ENCODE data around the gene BBS9.

The BBS9 gene

DNA sequence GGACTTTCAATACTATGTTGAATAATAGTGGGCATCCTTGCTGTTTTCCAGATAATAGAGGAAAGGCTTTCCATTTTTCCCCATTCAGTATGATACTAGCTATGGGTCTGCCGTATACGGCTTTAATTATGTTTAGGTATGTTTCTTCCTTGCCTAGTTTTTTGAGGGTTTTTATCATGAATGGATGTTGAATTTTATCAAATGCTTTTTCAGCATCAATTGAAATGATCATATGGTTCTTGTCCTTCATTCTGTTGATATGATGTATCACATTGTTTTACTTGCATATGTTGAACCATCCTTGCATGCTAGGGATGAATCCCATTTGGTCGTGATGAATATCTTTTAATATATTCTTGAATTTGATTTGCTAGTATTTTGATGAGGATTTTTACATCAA is 11.0 kb upstream of the BBS9 start:
- Histone ChIP-seq H3K36me3 (ENCODE audit: control insufficient read depth in 2 of 2, insufficient read depth in 2 of 2, low read length in 2 of 2) (no peaks in the 10 kb centered on the region), H3K4me1 (ENCODE audit: control insufficient read depth in 2 of 2, insufficient read depth in 2 of 2, low read length in 2 of 2) (no peaks in the 10 kb centered on the region), H3K4me3 (ENCODE audit: low read length in 2 of 2) (no peak overlapping the region), H3K9me3 (ENCODE audit: control insufficient read depth in 2 of 2, low read length in 2 of 2) (no peaks in the 10 kb centered on the region), H3K9ac (ENCODE audit: low read depth in 1 of 2, low read length in 2 of 2) (no peak overlapping the region), H3K27ac (ENCODE audit: low read depth in 2 of 2, low read length in 2 of 2) (no peak overlapping the region), H3K27me3 (ENCODE audit: control insufficient read depth in 2 of 2, insufficient read depth in 2 of 2, low read length in 2 of 2) (no peaks in the 10 kb centered on the region)

DNA sequence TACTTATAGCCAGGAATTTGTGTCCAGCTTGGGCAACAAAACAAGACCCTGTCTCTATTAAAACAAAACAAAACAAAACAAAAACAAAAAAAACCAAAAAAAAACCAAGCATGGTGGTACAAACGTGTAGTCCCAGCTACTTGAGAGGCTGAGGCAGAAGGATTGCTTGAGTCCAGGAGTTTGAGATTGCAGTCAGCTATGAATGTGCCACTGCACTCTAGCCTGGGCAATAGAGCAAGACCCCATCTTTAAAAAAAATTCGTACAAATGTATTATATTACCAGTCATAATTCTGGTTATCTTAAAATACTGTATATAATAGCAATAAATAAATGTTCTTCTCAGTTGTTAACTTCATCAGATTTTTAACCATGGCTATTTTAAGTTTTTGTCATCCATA is 2.3 kb upstream of the BBS9 start:
- Histone ChIP-seq H3K27ac (ENCODE audit: low read depth in 2 of 2, low read length in 2 of 2) (no peak overlapping the region), H3K27me3 (ENCODE audit: control insufficient read depth in 2 of 2, insufficient read depth in 2 of 2, low read length in 2 of 2) (no peaks in the 10 kb centered on the region), H3K4me1 (ENCODE audit: control insufficient read depth in 2 of 2, insufficient read depth in 2 of 2, low read length in 2 of 2) (peaks cover 4 to 7% of the 10 kb centered on the region in 2 donors), H3K9me3 (ENCODE audit: control insufficient read depth in 2 of 2, low read length in 2 of 2) (no peaks in the 10 kb centered on the region), H3K4me3 (ENCODE audit: low read length in 2 of 2) (no peak overlapping the region), H3K36me3 (ENCODE audit: control insufficient read depth in 2 of 2, insufficient read depth in 2 of 2, low read length in 2 of 2) (no peaks in the 10 kb centered on the region), H3K9ac (ENCODE audit: low read depth in 1 of 2, low read length in 2 of 2) (no peak overlapping the region)

DNA sequence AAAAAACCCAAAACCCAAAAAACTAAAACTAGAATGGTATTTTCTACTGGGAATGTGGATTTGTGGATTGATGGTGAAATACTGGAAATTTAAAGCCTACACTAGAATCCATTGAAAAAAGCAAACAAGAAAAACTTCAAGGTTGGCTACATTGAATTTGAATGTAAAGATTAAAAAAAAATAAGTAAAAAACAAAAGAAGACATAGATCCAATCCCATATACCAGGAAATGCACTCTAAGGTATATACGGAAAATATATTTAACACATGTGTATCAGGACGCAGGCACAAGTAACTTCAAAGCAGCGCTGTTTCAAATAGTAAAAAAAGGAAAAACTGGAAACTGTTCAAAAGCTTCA is 754 bp upstream of the BBS9 start:
- peaks cover 4 to 7% of the 10 kb centered on the region in 2 donors for H3K4me1 ChIP-seq (ENCODE audit: control insufficient read depth in 2 of 2, insufficient read depth in 2 of 2, low read length in 2 of 2)
- H3K9me3 ChIP-seq (ENCODE audit: control insufficient read depth in 2 of 2, low read length in 2 of 2), result no peaks in the 10 kb centered on the region
- H3K27ac ChIP-seq (ENCODE audit: low read depth in 2 of 2, low read length in 2 of 2), result peak overlapping the region; percentile 82 to 88
- H3K36me3 ChIP-seq (ENCODE audit: control insufficient read depth in 2 of 2, insufficient read depth in 2 of 2, low read length in 2 of 2), result no peaks in the 10 kb centered on the region
- H3K4me3 ChIP-seq (ENCODE audit: low read length in 2 of 2), result peak overlapping the region; percentile 91 to 99
- H3K27me3 ChIP-seq (ENCODE audit: control insufficient read depth in 2 of 2, insufficient read depth in 2 of 2, low read length in 2 of 2), result no peaks in the 10 kb centered on the region
- H3K9ac ChIP-seq (ENCODE audit: low read depth in 1 of 2, low read length in 2 of 2), result peak overlapping the region; percentile 60 to 88

DNA sequence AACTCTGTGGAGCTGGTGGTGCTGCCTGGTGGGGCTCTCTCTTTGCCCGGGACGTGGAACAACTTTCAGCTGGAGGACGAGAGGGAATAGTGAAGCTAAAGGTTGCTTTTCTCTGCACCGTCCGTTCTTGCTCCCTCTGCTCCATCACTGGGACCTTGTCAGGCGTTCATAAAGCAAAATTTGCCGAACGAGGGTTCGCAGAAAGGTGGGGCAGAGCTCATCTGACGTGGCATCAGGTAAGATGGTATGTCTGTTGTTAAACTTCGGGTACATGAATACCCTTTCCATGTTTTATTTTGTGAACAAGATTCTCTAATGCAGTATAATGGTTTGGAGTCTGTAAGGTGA is 416 bp downstream of the BBS9 start:
- Histone ChIP-seq H3K9me3 (ENCODE audit: control insufficient read depth in 2 of 2, low read length in 2 of 2) (no peaks in the 10 kb centered on the region), H3K27me3 (ENCODE audit: control insufficient read depth in 2 of 2, insufficient read depth in 2 of 2, low read length in 2 of 2) (no peaks in the 10 kb centered on the region), H3K36me3 (ENCODE audit: control insufficient read depth in 2 of 2, insufficient read depth in 2 of 2, low read length in 2 of 2) (no peaks in the 10 kb centered on the region), H3K4me1 (ENCODE audit: control insufficient read depth in 2 of 2, insufficient read depth in 2 of 2, low read length in 2 of 2) (peaks cover 4 to 7% of the 10 kb centered on the region in 2 donors), H3K4me3 (ENCODE audit: low read length in 2 of 2) (peak overlapping the region; percentile 91 to 99), H3K9ac (ENCODE audit: low read depth in 1 of 2, low read length in 2 of 2) (peak overlapping the region; percentile 74 to 88), H3K27ac (ENCODE audit: low read depth in 2 of 2, low read length in 2 of 2) (peak overlapping the region; percentile 82 to 88)

DNA sequence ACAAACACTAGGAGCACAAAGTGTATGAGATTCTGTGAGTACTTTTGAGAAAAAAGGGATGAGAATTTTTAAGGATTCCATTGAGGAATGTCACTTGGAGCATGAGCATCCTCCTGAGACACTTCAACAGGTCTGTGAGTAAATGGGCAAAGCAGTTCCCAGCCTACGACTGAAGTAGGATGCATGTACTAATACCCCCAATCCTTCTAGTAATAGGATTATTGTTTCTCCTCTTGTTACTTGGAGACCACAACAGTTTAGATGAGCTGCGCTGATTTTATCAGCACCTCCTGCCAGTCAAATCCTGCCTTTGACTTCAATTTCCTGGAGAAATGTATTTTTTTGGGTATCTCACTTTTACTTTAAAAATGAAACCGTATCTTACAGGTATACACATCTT is 820 bp downstream of the BBS9 start:
- peak overlapping the region; percentile 91 to 99 for H3K4me3 ChIP-seq (ENCODE audit: low read length in 2 of 2)
- H3K27me3 ChIP-seq (ENCODE audit: control insufficient read depth in 2 of 2, insufficient read depth in 2 of 2, low read length in 2 of 2), result no peaks in the 10 kb centered on the region
- no peak overlapping the region for H3K27ac ChIP-seq (ENCODE audit: low read depth in 2 of 2, low read length in 2 of 2)
- no peaks in the 10 kb centered on the region for H3K9me3 ChIP-seq (ENCODE audit: control insufficient read depth in 2 of 2, low read length in 2 of 2)
- peak overlapping the region in 1 of 2 donors; percentile 28 for H3K9ac ChIP-seq (ENCODE audit: low read depth in 1 of 2, low read length in 2 of 2)
- H3K4me1 ChIP-seq (ENCODE audit: control insufficient read depth in 2 of 2, insufficient read depth in 2 of 2, low read length in 2 of 2), result peaks cover 4 to 7% of the 10 kb centered on the region in 2 donors
- H3K36me3 ChIP-seq (ENCODE audit: control insufficient read depth in 2 of 2, insufficient read depth in 2 of 2, low read length in 2 of 2), result no peaks in the 10 kb centered on the region

DNA sequence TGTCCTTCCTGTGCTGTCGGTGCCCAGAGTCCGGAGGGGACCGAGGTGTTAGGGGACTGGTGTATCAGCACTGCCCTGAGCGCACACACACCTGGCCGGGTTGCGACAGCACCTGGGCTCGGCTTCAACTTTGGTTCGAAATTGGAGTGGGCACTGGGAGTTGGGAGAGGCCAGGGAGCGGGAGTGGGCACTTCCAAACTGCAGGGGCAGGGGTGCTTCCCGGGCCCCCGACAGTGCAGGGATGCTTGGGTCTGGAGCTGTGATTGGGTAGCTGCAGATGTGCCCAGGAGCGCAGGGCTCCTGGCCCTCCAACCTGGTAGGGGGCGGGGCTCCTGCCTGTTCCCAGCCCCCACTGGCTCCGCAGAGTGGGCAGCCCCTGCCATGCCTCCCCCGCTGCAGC is 7.7 kb downstream of the BBS9 start:
- Histone ChIP-seq H3K4me1 (ENCODE audit: control insufficient read depth in 2 of 2, insufficient read depth in 2 of 2, low read length in 2 of 2) (no peaks in the 10 kb centered on the region), H3K9ac (ENCODE audit: low read depth in 1 of 2, low read length in 2 of 2) (no peak overlapping the region), H3K9me3 (ENCODE audit: control insufficient read depth in 2 of 2, low read length in 2 of 2) (no peaks in the 10 kb centered on the region), H3K27me3 (ENCODE audit: control insufficient read depth in 2 of 2, insufficient read depth in 2 of 2, low read length in 2 of 2) (no peaks in the 10 kb centered on the region), H3K4me3 (ENCODE audit: low read length in 2 of 2) (no peak overlapping the region), H3K36me3 (ENCODE audit: control insufficient read depth in 2 of 2, insufficient read depth in 2 of 2, low read length in 2 of 2) (no peaks in the 10 kb centered on the region), H3K27ac (ENCODE audit: low read depth in 2 of 2, low read length in 2 of 2) (no peak overlapping the region)

DNA sequence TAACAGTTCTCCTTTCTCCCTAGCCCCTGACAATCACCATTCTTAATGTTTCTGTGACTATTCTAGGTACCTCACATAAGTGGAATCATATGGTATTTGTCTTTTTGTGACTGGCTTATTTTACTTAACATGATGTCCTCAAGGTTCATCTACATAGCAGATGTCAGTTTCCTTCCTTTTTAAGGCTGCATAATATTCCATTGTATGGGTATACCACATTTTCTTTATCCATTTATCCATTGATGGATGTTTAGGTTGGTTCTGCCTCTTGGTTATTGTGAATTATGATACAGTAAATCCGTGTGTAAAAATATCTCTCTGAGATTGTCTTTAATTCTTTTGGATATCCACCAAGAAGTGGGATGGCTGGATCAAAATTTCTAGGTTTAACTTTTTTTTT is 13.2 kb downstream of the BBS9 start:
- Histone ChIP-seq H3K36me3 (ENCODE audit: control insufficient read depth in 2 of 2, insufficient read depth in 2 of 2, low read length in 2 of 2) (no peaks in the 10 kb centered on the region), H3K9ac (ENCODE audit: low read depth in 1 of 2, low read length in 2 of 2) (no peak overlapping the region), H3K27ac (ENCODE audit: low read depth in 2 of 2, low read length in 2 of 2) (no peak overlapping the region), H3K9me3 (ENCODE audit: control insufficient read depth in 2 of 2, low read length in 2 of 2) (no peaks in the 10 kb centered on the region), H3K4me3 (ENCODE audit: low read length in 2 of 2) (no peak overlapping the region), H3K27me3 (ENCODE audit: control insufficient read depth in 2 of 2, insufficient read depth in 2 of 2, low read length in 2 of 2) (no peaks in the 10 kb centered on the region), H3K4me1 (ENCODE audit: control insufficient read depth in 2 of 2, insufficient read depth in 2 of 2, low read length in 2 of 2) (no peaks in the 10 kb centered on the region)

DNA sequence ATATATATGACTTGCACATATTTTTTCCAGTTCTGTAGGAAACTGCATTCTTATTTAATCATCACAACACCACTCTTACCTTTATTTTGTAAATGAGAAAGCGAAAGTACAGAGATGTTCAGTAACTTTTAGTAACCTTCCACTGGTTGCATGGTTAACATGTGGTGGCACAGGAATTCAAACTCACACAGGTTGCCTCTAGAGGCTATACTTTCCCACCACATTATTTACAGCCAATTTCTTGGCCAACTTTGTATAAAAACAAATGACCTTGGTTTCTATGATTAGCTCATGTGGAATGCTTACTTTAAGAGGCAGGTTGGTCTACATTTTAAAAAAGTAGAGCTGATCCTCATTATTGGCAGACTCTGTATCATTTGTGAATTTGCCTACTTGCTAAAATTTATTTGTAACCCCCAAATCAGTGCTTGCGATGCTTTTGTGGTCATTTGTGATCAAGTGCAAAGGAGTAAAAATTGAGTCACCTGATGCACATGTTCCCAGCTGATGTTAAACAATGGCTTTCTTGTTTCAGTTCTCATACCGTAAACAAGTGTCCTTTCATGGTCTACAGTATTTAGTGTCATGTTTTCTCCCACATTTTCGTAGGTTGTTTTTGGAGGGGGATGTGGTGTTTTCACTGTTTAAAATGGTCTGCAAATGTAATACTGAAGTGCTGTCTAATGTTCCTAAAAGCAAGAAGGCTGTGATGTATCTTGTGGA is 14.8 kb downstream of the BBS9 start:
- H3K9ac ChIP-seq (ENCODE audit: low read depth in 1 of 2, low read length in 2 of 2), result no peak overlapping the region
- H3K36me3 ChIP-seq (ENCODE audit: control insufficient read depth in 2 of 2, insufficient read depth in 2 of 2, low read length in 2 of 2), result no peaks in the 10 kb centered on the region
- H3K27me3 ChIP-seq (ENCODE audit: control insufficient read depth in 2 of 2, insufficient read depth in 2 of 2, low read length in 2 of 2), result no peaks in the 10 kb centered on the region
- no peak overlapping the region for H3K27ac ChIP-seq (ENCODE audit: low read depth in 2 of 2, low read length in 2 of 2)
- no peaks in the 10 kb centered on the region for H3K9me3 ChIP-seq (ENCODE audit: control insufficient read depth in 2 of 2, low read length in 2 of 2)
- H3K4me3 ChIP-seq (ENCODE audit: low read length in 2 of 2), result no peak overlapping the region
- H3K4me1 ChIP-seq (ENCODE audit: control insufficient read depth in 2 of 2, insufficient read depth in 2 of 2, low read length in 2 of 2), result no peaks in the 10 kb centered on the region

DNA sequence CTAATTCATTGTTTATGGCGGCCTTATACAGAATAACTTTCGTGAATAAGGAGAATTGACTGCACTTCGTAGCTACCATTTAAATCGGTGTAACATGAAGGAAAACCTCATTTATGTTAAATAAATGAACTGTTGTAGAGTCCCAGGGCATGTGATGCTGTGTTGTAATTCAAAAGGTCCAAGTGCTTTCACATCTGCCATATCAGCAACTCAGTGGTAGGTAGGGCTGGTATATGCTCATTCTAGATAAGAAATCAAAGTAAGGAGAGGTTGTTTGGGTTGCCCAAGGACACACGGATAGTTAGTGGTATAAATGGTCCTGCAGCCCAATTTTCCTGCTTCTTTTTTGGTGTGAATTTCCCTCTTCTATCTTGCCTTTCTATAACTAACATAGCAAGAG is 15.8 kb downstream of the BBS9 start:
- Histone ChIP-seq H3K9ac (ENCODE audit: low read depth in 1 of 2, low read length in 2 of 2) (no peak overlapping the region), H3K27me3 (ENCODE audit: control insufficient read depth in 2 of 2, insufficient read depth in 2 of 2, low read length in 2 of 2) (no peaks in the 10 kb centered on the region), H3K27ac (ENCODE audit: low read depth in 2 of 2, low read length in 2 of 2) (no peak overlapping the region), H3K9me3 (ENCODE audit: control insufficient read depth in 2 of 2, low read length in 2 of 2) (no peaks in the 10 kb centered on the region), H3K36me3 (ENCODE audit: control insufficient read depth in 2 of 2, insufficient read depth in 2 of 2, low read length in 2 of 2) (no peaks in the 10 kb centered on the region), H3K4me3 (ENCODE audit: low read length in 2 of 2) (no peak overlapping the region), H3K4me1 (ENCODE audit: control insufficient read depth in 2 of 2, insufficient read depth in 2 of 2, low read length in 2 of 2) (no peaks in the 10 kb centered on the region)

DNA sequence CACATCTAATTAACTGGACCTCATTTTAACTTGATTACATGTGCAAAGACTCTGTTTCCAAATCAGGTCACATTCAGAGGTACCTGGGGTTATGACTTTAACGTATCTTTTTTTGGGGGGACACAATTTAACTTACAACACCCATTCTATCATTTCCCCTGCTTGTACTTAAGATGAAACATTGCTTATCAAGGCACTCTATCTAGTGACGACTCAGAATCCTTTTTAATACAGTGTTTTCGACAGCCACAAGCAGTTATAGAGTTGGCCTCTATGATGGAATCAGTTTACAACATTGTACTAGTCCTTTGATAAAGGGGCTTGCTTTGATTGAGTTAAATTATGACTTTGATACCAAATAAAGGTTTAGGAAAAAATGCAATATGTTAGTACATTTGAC is 22.7 kb downstream of the BBS9 start:
- Histone ChIP-seq H3K9me3 (ENCODE audit: control insufficient read depth in 2 of 2, low read length in 2 of 2) (no peaks in the 10 kb centered on the region), H3K36me3 (ENCODE audit: control insufficient read depth in 2 of 2, insufficient read depth in 2 of 2, low read length in 2 of 2) (no peaks in the 10 kb centered on the region), H3K27me3 (ENCODE audit: control insufficient read depth in 2 of 2, insufficient read depth in 2 of 2, low read length in 2 of 2) (no peaks in the 10 kb centered on the region), H3K4me3 (ENCODE audit: low read length in 2 of 2) (no peak overlapping the region), H3K4me1 (ENCODE audit: control insufficient read depth in 2 of 2, insufficient read depth in 2 of 2, low read length in 2 of 2) (no peaks in the 10 kb centered on the region), H3K27ac (ENCODE audit: low read depth in 2 of 2, low read length in 2 of 2) (no peak overlapping the region), H3K9ac (ENCODE audit: low read depth in 1 of 2, low read length in 2 of 2) (no peak overlapping the region)

DNA sequence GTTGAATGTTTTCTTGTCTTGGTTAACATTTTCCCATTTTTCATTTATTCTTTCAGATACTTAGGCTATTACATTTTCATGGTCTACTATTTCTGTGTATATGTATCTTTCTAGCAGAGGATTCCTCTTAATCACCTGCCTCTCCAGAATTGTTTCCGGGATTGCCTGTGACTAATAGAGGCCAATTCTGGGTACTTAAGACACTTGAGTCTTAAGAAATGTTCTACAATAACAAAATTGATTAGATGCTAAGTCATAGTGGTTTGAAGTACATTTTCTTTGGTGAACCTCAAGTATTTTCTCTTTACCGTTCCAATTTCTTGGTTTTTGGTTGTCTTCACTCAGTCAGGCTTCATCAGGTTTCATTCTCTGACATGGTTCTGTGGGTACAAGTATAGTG is 26.4 kb downstream of the BBS9 start:
- no peaks in the 10 kb centered on the region for H3K9me3 ChIP-seq (ENCODE audit: control insufficient read depth in 2 of 2, low read length in 2 of 2)
- H3K36me3 ChIP-seq (ENCODE audit: control insufficient read depth in 2 of 2, insufficient read depth in 2 of 2, low read length in 2 of 2), result no peaks in the 10 kb centered on the region
- H3K27me3 ChIP-seq (ENCODE audit: control insufficient read depth in 2 of 2, insufficient read depth in 2 of 2, low read length in 2 of 2), result no peaks in the 10 kb centered on the region
- no peak overlapping the region for H3K9ac ChIP-seq (ENCODE audit: low read depth in 1 of 2, low read length in 2 of 2)
- no peak overlapping the region for H3K27ac ChIP-seq (ENCODE audit: low read depth in 2 of 2, low read length in 2 of 2)
- no peaks in the 10 kb centered on the region for H3K4me1 ChIP-seq (ENCODE audit: control insufficient read depth in 2 of 2, insufficient read depth in 2 of 2, low read length in 2 of 2)
- no peak overlapping the region for H3K4me3 ChIP-seq (ENCODE audit: low read length in 2 of 2)

Data from mucosa of rectum (tissue), 2 donors.